ENCODE results near the gene WNT5B. TPM values are rescaled to one million over a fixed set of nuclear protein-coding genes. Genes with fewer than 3 reads are reported as not detected.

Gene WNT5B
- total and polyA plus RNA-seq, 10 donors, result 1.1 to 8.7 (median 4.4) TPM

- WGBS, 5 donors, result 31 to 58% (median 44%) methylated on average over 18 of the region's 18 CpGs
- no peak for TF ChIP-seq POLR2AphosphoS5 (IDR thresholded peaks at IDR 0.05)
- no peak for TF ChIP-seq POLR2A (IDR thresholded peaks at IDR 0.05)
- no peak for TF ChIP-seq CTCF (IDR thresholded peaks at IDR 0.05 in 8 of 11, conservative IDR thresholded peaks at IDR 0.05 in 3 of 11)
- H3K36me3 ChIP-seq, result no peaks in the 10 kb centered on the region
- no peak for DNase-seq
- H3K27ac ChIP-seq, result peak overlapping the region in 5 of 8 donors; percentile 29 to 63 (median 47)
- H3K4me3 ChIP-seq, result peak overlapping the region in 1 of 8 donors; percentile 9
- no peaks in the 10 kb centered on the region for H3K27me3 ChIP-seq (replicated peaks in 1 of 7)
- H3K4me1 ChIP-seq, result peaks cover 0 to 35% (median 27%) of the 10 kb centered on the region in 6 donors
- no peaks in the 10 kb centered on the region for H3K9me3 ChIP-seq
- intact Hi-C loops (cut with DNase I; ENCODE audit: low total_unique reads), result no loop called here
Observed at GRCh38 chr12:1668833-1669543, 40.0 kb downstream of the WNT5B start.

GRCh38 chr12:1670358-1671268, 41.6 kb downstream of the WNT5B start:
- peaks cover 0 to 35% (median 27%) of the 10 kb centered on the region in 6 donors for H3K4me1 ChIP-seq
- no peak for DNase-seq
- no peak for TF ChIP-seq POLR2AphosphoS5 (IDR thresholded peaks at IDR 0.05)
- no peak for TF ChIP-seq POLR2A (IDR thresholded peaks at IDR 0.05)
- TF ChIP-seq CTCF (IDR thresholded peaks at IDR 0.05 in 8 of 11, conservative IDR thresholded peaks at IDR 0.05 in 3 of 11), result no peak
- intact Hi-C loops (cut with DNase I; ENCODE audit: low total_unique reads), result no loop called here
- no peak overlapping the region for H3K27ac ChIP-seq
- H3K9me3 ChIP-seq, result no peaks in the 10 kb centered on the region
- no peaks in the 10 kb centered on the region for H3K27me3 ChIP-seq (replicated peaks in 1 of 7)
- no peaks in the 10 kb centered on the region for H3K36me3 ChIP-seq
- WGBS, 5 donors, result 82 to 88% (median 87%) methylated on average over 14 of the region's 14 CpGs
- no peak overlapping the region for H3K4me3 ChIP-seq

GRCh38 chr12:1676043-1676442, 47.0 kb downstream of the WNT5B start:
- no peak for DNase-seq
- Histone ChIP-seq H3K27ac (no peak overlapping the region), H3K9me3 (no peaks in the 10 kb centered on the region), H3K36me3 (no peaks in the 10 kb centered on the region), H3K27me3 (replicated peaks in 1 of 7) (no peaks in the 10 kb centered on the region), H3K4me3 (no peak overlapping the region), H3K4me1 (no peaks in the 10 kb centered on the region)
- intact Hi-C loops (cut with DNase I; ENCODE audit: low total_unique reads), result no loop called here
- WGBS, 5 donors, result 90 to 94% (median 92%) methylated on average over 3 of the region's 3 CpGs
- TF ChIP-seq CTCF (IDR thresholded peaks at IDR 0.05 in 8 of 11, conservative IDR thresholded peaks at IDR 0.05 in 3 of 11) (no peak), POLR2AphosphoS5 (IDR thresholded peaks at IDR 0.05) (no peak), POLR2A (IDR thresholded peaks at IDR 0.05) (no peak)
